Measurements from ENCODE around the gene C19orf25.

The C19orf25 gene

DNA sequence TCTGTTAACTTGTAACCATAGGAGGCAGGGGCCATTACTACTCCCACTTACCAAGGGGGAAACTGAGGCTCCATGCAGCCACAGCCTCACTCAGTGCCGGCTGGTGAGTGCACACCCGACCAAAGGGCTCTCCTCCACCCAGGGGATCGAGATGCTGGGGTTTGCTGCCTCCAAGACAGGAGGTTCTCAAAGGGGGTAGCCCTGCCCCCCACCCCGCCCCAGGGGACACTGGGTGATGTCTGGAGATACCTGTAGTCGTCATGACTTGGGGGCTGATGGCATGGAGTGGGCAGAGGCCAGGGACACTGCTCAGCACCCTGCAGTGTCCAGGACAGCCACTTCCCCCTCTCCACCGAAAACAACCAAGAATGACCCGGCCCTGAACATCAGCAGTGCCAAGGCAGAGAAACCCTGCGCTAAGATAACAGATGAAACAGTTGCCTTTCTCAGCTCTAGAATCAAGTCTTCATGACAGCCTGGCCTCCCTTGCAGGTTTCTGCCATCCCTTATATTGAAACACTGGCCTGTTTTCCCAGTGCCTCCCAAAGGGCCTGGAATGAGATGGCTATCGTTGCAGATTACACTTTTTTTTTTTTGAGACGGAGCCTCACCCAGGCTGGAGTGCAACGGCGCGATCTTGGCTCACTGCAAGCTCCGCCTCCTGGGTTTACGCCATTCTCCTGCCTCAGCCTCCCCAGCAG, 15.2 kb upstream of the C19orf25 start:
- FAIRE-seq (no peak), DNase-seq (ENCODE audit: insufficient read length) (no peak)
- no peak for TF ChIP-seq POLR2A (IDR thresholded peaks at IDR 0.05; ENCODE audit: low read depth, low read length)
- no peak for TF ChIP-seq TAF1 (IDR thresholded peaks at IDR 0.05; ENCODE audit: borderline replicate concordance, low read depth, low read length)
- TF ChIP-seq POLR2AphosphoS5 (IDR thresholded peaks at IDR 0.05; ENCODE audit: low read depth, low read length), result no peak

GRCh38 chr19:1492474-1493006, 13.5 kb upstream of the C19orf25 start:
- FAIRE-seq (no peak), DNase-seq (ENCODE audit: insufficient read length) (no peak)
- TF ChIP-seq POLR2AphosphoS5 (IDR thresholded peaks at IDR 0.05; ENCODE audit: low read depth, low read length), result no peak
- no peak for TF ChIP-seq TAF1 (IDR thresholded peaks at IDR 0.05; ENCODE audit: borderline replicate concordance, low read depth, low read length)
- no peak for TF ChIP-seq POLR2A (IDR thresholded peaks at IDR 0.05; ENCODE audit: low read depth, low read length)

GRCh38 chr19:1491849-1492170, 12.8 kb upstream of the C19orf25 start:
- FAIRE-seq, result peak; percentile 30

DNA sequence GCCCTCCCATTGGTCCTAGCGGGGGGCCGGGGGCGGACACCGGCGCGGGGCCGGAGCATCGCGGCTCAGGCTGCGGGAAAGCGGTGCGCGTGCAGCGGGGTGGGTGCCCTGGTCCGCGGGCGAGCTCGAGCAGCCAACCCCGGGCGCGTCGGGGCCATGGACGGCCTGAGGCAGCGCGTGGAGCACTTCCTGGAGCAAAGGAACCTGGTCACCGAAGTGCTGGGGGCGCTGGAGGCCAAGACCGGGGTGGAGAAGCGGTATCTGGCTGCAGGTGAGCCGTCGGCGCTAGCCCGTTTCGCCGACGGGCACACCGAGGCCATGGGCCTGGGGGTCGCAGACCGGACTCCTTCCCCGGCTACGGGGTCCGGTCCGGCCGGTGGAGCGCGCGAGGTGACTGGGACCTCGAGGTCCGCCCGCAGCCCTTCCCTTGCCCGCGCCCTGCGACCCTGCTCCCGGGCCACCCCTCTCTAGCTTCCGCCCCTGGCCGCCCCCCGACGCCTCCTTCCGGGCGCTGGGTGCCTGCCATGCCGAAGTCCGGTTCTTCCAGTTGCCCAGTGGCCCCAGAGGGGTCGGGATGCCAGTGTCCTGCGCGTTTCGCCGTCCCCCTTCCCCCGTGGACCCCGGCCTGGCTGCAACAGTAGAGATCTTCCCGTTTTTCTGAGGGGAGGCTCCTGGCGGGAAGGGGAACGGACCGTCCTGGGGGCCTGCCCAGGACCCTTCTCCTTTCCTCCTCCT, 12.3 kb upstream of the C19orf25 start, which contains the start of gene REEP6:
REEP6 (plus strand) TSS at position 68 of the 735 bp plus-strand sequence; CDS start at position 157, 89 bp downstream.
- no peak for DNase-seq (ENCODE audit: insufficient read length)
- no peak for FAIRE-seq
- TF ChIP-seq TAF1 (IDR thresholded peaks at IDR 0.05; ENCODE audit: borderline replicate concordance, low read depth, low read length) (no peak), POLR2A (IDR thresholded peaks at IDR 0.05; ENCODE audit: low read depth, low read length) (no peak), POLR2AphosphoS5 (IDR thresholded peaks at IDR 0.05; ENCODE audit: low read depth, low read length) (no peak)

More at GRCh38 chr19:1491849-1492170, 12.8 kb upstream of the C19orf25 start:
- TF ChIP-seq TAF1 (IDR thresholded peaks at IDR 0.05; ENCODE audit: borderline replicate concordance, low read depth, low read length) (no peak), POLR2AphosphoS5 (IDR thresholded peaks at IDR 0.05; ENCODE audit: low read depth, low read length) (no peak), POLR2A (IDR thresholded peaks at IDR 0.05; ENCODE audit: low read depth, low read length) (no peak)
- DNase-seq (ENCODE audit: insufficient read length), result no peak

DNA sequence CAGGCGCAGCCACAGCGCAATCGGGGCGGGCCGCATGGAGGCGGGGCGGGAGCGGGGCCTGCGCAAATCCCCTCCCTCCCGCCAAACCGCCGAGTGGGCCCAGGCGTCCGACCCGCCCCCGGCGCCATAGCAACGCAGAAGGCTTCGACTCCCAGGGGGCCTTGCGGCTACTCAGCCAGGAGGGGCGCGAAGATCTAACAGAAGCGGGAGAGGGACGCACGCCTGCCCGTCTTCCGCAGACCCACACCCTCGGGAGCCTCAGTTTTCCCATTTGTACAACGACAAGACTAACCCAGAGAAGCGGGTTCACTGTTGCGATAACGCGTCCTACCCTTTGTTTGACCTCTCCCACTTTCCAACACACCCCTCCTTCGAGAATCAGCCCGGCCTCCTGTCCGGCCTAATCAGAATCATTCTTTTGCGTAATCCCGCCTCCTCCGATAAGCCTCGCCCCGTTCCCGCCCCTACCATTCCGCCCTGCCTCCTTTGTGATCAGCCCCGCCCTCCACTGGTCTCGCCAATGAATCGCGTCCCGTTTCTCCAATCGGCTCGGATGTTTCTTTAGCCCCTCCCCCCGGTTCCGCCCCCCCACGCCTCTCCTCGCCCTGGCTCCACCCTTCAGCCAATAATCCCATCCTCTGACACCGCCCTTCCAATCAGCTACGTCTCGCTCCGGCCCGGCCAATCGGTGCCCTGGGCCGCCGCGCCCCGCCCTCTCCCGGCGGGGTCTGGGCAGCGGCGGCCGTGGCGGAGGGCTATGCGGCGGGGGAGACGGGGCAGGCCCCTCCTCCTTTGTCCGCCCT, 11.5 kb upstream of the C19orf25 start, which contains the start of gene PCSK4:
PCSK4 (minus strand) TSS at position 40 of the 803 bp plus-strand sequence; CDS start at position 36, 4 bp downstream.
- peak; percentile 97 for FAIRE-seq

GRCh38 chr19:1489463-1490310, 10.7 kb upstream of the C19orf25 start:
- TF ChIP-seq POLR2A (IDR thresholded peaks at IDR 0.05; ENCODE audit: low read depth, low read length) (no peak), TAF1 (IDR thresholded peaks at IDR 0.05; ENCODE audit: borderline replicate concordance, low read depth, low read length) (no peak)
- DNase-seq (ENCODE audit: insufficient read length), result no peak
- no peak for FAIRE-seq

More for the DNA sequence above, 11.5 kb upstream of the C19orf25 start, which contains the start of gene PCSK4:
- peak; percentile 91 for DNase-seq (ENCODE audit: insufficient read length)
- TF ChIP-seq POLR2A (IDR thresholded peaks at IDR 0.05; ENCODE audit: low read depth, low read length) (no peak), TAF1 (IDR thresholded peaks at IDR 0.05; ENCODE audit: borderline replicate concordance, low read depth, low read length) (no peak), POLR2AphosphoS5 (IDR thresholded peaks at IDR 0.05; ENCODE audit: low read depth, low read length) (no peak)

GRCh38 chr19:1488282-1488601, 9.2 kb upstream of the C19orf25 start:
- no peak for FAIRE-seq
- no peak for TF ChIP-seq POLR2A (IDR thresholded peaks at IDR 0.05; ENCODE audit: low read depth, low read length)
- TF ChIP-seq POLR2AphosphoS5 (IDR thresholded peaks at IDR 0.05; ENCODE audit: low read depth, low read length), result no peak
- TF ChIP-seq TAF1 (IDR thresholded peaks at IDR 0.05; ENCODE audit: borderline replicate concordance, low read depth, low read length), result no peak
- DNase-seq (ENCODE audit: insufficient read length), result no peak

DNA sequence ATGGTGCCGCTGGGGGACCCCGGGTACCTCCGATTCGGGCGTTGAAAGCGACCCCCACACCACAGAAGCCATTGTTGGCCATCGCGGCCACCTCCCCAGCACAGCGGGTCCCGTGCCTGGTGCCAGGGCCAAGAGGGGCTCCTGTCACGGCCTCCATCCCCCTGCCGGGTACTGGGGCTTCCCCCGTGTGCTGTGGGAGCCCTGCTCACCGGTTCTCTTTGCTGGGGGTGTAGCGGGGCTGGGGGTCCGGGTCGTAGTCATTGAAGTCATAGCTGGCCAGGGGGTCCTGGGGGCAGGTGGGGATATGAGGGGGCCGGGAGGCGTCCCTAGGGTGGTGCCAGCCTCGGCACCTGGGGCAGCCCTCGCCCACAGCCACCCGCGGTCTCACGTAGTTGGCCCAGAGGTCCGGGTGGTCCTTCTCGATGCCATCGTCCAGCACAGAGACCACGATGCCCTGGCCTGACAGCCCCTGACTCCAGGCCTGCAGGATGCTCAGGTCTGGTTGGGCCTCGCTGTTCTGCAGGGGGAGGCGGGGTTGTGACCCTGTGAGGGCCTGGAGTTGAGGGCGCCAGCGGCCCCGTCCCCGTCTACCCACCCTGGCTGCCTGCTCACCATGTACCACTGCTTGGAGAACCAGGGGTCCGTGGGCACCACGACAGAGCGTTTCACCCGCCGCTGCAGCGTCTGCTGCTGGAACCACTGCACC, 8.7 kb upstream of the C19orf25 start:
- FAIRE-seq (no peak), DNase-seq (ENCODE audit: insufficient read length) (no peak)
- TF ChIP-seq TAF1 (IDR thresholded peaks at IDR 0.05; ENCODE audit: borderline replicate concordance, low read depth, low read length) (no peak), POLR2AphosphoS5 (IDR thresholded peaks at IDR 0.05; ENCODE audit: low read depth, low read length) (no peak), POLR2A (IDR thresholded peaks at IDR 0.05; ENCODE audit: low read depth, low read length) (no peak)

- TF ChIP-seq TAF1 (IDR thresholded peaks at IDR 0.05; ENCODE audit: borderline replicate concordance, low read depth, low read length), result no peak
- TF ChIP-seq POLR2A (IDR thresholded peaks at IDR 0.05; ENCODE audit: low read depth, low read length), result no peak
- no peak for TF ChIP-seq POLR2AphosphoS5 (IDR thresholded peaks at IDR 0.05; ENCODE audit: low read depth, low read length)
- FAIRE-seq, result no peak
- no peak for DNase-seq (ENCODE audit: insufficient read length)
These were observed 7.9 kb upstream of the C19orf25 start for GRCh38 chr19:1486720-1487575.

Data from GM12892 (cell line).